ENCODE data around the gene TMEM132D.

Gene TMEM132D

GRCh38 chr12:129530517-129530916 is 373.3 kb downstream of the TMEM132D start:
- no peak for DNase-seq

DNA sequence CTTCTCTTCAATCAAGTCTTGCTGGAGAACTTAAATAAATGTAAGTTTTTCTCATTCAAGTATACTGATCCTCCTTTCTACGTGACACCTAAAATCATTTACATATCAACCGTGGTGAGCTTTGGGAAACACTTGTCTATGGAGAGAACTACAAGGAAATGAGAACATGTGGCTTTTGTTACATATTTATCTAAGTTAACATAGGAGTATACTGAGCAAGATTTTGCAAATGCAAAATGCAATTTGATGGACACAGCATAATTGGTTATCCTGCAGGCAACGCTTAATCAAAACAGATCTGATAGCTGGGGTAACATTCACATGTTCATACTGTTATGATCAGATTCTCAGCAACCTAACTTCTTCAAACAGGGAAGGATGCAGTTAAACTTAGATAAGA is 376.3 kb downstream of the TMEM132D start:
- no peak for DNase-seq

DNA sequence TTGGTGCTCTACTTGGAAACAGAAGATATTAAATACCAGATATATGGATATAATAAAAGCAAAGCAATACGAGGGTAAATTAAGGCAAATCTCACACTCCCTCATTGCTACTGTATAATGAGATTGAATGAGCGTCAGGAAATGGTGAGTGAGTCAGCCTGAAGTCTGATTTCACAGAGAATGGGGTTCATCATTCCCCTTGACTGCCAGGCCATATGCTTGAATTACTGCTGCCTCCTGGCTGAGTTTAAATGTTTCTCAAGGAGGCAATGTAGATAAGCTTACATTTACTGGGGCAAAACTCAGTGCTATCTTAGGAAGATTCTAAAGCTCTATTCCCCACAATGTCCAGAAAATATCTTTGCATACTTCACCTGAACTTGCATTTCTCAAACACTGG is 380.2 kb downstream of the TMEM132D start:
- DNase-seq, result no peak

DNA sequence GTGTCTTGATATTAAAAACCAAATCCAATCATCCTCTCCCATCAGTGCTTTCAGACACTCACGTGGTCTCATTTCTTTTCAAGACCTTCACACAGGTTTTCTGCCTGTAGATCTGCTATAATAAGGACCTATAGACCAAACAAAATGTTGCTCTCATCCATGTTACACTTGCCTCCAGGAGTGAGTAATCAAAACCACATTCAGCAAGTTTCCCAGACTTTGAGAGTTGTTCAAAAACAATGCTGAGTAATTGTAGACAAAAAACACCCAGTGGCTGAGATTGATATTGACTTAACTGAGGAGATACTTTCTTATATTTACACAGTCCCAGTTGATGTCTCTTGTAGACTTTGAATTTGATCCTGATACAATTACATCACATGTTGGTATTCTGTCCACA is 383.1 kb downstream of the TMEM132D start:
- no peak for DNase-seq

DNA sequence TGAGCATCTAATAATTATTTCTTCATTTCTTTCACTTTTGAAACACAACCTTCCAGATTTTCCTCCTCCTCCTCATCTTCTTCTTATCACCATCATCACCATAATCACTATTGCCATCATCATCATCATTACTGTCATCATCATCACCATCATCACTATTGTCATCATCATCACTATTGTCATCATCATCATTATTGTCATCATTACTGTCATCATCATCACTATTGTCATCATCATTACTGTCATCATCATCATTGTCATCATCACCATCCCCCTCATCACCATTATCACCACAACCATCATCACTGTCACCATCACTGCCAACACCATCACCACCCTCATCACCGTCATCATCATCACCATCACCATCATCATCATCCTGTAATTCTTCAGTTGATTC is 400.0 kb downstream of the TMEM132D start:
- no peak for DNase-seq

DNA sequence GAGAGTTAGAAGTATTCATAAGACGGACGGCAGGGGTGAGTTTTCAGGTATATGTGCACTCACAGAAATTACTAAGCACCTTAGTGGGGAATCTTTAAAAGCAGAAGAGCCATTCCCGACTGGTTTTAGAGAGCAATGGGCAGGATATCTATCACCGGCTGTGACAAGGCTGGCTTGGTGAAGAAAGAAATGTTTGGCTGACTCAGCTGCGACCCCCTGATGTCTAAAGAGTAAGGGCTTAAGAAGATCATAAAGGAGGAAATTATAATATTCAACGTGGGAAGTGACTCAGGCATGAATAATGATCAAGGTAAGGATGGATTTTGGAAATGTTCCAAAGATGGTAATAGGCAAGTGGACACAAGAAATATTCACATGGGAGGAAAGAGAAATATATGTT is 407.6 kb downstream of the TMEM132D start:
- no peak for DNase-seq

DNA sequence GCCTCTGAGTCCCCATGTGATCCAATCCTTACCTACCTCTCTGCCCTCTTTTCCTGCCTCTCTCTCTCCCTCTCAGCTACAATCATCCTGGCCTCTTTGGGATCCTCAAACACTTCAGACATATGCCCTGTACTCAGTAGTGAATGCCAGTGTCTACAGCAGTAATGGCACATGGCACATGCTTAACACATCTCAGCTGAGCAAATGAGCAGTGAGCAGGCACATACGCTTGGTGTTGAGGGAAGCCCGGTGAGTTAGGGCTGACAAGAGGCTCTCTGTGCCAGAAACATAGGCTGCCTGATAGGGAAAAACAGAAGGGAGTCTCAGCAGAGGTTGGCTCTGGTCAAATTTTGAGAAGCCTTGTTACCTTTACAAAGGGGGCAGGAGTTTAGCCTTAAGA is 409.1 kb downstream of the TMEM132D start:
- no peak for DNase-seq

DNA sequence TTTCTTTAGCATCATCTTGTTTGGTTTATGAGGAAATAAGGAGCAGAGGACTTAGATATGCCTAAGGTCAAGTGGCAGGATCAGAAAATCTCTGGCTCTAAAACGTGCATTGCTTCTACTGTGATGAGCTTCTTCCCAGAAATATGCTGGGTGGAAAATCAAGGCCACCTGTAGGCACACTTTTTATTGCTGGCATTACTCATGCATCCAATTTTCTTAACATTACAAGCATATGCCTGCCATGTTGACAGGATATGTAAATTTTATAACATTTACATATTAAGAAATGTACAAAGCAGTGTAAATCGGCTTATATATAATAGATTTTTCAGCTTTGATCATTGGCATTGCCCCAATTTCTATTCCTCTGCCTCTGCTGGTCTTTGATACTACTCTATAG is 409.6 kb downstream of the TMEM132D start:
- no peak for DNase-seq

GRCh38 chr12:129489100-129489676 is 414.6 kb downstream of the TMEM132D start:
- DNase-seq, result no peak

GRCh38 chr12:129486931-129487330 is 416.9 kb downstream of the TMEM132D start:
- DNase-seq, result no peak

- DNase-seq, result no peak
These were observed 420.5 kb downstream of the TMEM132D start for GRCh38 chr12:129483111-129483893.

DNA sequence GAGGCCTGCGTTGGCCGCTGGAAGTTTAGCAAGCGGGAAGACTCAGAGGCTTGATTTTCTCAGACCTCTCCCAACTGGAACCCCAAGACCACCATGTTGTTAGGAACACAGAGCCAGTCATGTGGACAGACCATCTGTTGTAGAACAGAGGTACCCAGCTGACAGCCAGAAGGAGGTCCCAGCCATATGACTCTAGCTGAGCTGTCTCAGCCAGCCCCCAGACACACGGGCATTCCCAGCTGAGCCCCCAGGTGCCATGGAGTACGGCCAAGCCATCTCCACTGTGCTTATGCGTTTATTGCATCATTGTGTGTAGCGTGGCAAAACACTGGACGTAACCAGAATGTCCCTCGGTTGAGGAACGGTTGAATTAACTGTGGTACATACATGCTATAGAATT is 421.9 kb downstream of the TMEM132D start:
- DNase-seq, result no peak

DNA sequence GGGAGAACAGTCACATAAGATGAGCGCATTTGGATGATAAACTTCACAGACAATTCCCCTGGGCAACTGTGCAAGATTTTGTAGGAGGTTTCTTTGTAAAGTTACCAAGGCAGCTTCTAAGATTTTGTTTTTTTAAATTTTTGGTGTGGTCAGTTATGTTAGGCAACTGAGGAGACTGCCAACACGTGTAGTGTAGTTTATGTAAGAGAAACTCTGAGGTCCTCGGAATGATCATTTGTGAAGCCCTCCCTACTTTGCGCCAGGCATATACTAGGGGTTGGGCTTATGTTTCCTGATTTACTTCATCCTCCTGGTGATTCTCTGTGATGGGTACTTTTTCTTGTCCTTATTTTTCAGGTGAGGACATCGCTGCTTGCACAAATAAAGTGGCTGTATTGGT is 433.6 kb downstream of the TMEM132D start:
- no peak for DNase-seq

DNA sequence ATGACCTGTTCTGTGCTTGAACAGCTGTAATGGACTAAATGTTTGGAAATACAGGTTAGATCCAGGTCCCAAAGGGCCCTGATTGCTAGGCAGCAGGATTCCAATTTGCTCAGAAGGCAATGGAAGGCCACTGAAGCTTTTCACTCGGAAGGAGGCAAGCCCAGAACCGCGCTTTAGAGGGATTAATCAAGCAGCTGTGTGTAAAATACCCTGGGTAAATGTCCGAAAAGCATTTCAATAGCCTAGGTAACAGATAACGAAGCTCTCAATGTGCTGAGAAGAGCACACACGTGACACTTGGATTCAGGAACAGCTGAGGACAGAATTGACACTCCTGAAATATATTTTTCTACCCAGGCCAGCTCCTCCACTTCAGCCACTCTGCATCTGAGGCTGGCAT is 436.1 kb downstream of the TMEM132D start:
- no peak for DNase-seq

DNA sequence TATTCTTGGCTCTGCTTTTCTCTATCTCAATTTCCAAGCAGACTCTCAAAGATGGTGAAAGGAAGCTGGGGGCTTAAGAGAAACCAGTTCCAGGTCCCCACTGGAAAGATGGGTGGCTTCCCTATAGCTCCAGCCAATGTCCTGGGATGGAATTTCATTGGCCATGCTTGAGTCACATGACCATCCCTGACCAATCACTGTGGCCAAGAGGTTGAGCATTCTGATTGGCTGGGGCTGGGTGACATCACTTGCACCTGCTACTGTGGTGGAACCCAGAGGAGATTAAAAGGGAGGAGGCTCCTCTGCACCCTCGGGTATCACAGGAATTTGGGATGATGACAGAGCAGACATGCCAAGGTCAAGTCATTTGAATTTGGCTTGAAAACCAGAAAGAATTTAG is 436.5 kb downstream of the TMEM132D start:
- no peak for DNase-seq

- DNase-seq, result no peak
These were observed 437.3 kb downstream of the TMEM132D start for GRCh38 chr12:129466499-129466898.

DNA sequence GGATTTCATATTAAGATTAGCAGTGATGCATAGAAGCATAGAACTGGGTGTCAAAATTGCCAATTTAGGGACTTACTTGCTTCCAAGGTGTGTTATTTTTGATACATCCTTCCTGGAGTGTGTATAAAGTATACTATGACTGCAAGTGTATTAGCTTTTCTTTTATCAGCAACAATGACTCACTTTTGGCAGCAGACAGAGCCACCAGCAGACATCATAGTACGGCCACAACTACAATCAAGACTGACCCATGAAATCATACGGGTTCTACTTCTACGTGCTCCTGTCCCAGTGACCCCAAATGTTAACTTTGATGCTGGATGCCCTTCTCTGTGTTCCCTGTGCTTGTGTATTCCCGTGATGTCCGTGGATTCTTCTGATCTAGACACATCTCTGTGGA is 443.9 kb downstream of the TMEM132D start:
- DNase-seq, result no peak

- no peak for DNase-seq
These were observed 457.1 kb downstream of the TMEM132D start for GRCh38 chr12:129446696-129447095.

DNA sequence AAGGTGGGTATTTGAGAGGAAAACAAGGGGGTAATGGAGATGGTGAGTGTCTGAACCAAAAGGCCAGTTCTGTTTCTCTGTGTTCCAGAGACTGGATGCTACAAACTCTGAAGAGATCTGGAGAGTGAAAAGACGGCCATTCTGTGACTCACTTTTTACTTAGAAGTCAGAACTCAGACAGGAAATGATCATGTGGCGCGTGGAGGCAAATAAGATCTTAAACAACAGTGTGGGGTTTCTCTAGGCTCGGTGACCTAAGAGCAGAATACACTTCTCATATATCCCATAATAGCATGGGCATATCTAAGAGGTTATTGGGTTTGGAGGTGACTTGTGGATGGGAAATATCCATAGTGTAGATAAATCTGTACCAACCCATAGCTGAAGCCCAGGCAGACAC is 463.5 kb downstream of the TMEM132D start:
- no peak for DNase-seq

DNA sequence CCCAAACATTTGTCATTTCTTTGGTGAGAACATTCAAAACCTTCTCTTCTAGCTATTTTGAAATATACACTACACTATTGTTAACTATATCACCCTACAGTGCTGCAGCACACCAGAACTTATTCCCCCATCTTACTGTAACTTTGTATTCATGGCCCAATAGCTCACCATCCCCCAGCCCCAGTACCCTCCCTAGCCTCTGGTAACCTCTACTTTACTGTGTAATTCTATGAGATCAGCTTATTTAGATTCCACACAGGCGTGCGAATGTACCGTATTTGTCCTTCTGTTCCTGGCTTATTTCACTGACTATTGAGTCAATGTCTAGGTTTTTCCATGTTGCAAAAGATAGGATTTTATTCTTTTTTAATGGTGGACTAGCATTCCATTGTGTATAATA is 469.0 kb downstream of the TMEM132D start:
- DNase-seq, result no peak

DNA sequence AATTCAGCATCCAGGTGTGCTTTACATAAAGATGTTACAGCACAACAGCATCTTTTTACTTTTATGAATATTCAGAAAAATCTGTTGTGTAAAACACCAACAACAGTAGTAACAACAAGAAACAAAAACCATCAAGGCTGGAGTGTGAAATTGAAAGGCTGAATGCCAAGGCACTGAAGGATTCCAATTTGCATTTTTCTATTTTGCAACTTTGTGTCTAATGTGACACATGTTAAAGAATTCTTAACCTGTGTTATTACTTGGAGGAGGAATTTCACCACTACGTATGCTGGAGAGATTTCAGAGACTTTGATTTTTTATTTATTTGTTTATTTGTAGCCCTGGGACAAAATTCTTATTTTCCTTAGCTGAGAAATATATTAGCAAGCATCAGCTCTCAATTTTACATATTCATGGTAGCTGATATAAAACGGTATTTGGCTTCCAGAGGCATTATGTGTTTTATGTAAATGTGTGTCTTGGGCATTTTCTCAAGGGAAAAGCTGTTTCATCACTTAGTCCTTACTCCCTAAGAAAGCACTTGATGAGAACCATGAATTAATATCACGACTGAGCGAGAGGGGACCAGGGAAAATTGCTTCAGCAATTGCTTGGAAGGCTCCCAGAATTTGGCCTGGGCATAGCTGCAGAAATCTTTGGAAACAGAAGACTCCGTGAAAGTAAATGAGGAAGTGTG is 475.4 kb downstream of the TMEM132D start:
- no peak for DNase-seq

GRCh38 chr12:129423041-129423580 is 480.7 kb downstream of the TMEM132D start:
- DNase-seq, result no peak

DNA sequence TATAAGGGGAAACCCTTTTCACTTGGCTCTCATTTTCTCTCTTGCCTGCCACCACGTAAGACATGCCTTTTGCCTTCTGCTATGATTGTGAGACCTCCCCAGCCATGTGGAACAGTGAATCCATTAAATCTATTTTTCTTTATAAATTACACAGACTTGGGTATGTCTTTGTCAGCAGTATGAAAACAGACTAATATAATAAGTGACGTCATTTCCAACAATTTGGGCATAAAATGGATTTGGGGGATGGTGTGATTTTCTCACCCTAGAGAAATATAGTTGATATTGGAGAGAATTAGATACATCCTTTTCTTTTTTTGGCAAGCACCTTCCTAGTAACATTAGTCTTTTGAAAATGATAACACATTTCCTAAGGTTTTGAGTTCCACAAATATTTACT is 490.5 kb downstream of the TMEM132D start:
- DNase-seq, result no peak

GRCh38 chr12:129409281-129409680 is 494.5 kb downstream of the TMEM132D start:
- DNase-seq, result no peak
